Thyroid gland (tissue), 4 donors: Measurements from ENCODE around the gene PDE5A.

ENCODE experiments used
- POLR2A ChIP-seq, 2 donors: fragments of 450-650 bp; IDR thresholded peaks; one replicate each; pipeline ENCODE4 v1.6.1; 2017; ENCODE audit warnings: antibody characterized with exemption in 2 of 2, mild to moderate bottlenecking in 2 of 2, moderate library complexity in 1 of 2
- TF ChIP-seq, protein P1 (sequence below), 6 experiments: fragments of 200-600 bp in 3 of 6; fragments of 450-650 bp in 3 of 6; sonication (generic) in 3 of 6; IDR thresholded peaks; one replicate each; pipeline ENCODE4 v1.5.1; 2016 to 2019; ENCODE audit warnings: antibody characterized with exemption in 6 of 6, mild to moderate bottlenecking in 2 of 6, inconsistent platforms in 1 of 6, moderate library complexity in 1 of 6

- TF ChIP-seq, protein P1, sequence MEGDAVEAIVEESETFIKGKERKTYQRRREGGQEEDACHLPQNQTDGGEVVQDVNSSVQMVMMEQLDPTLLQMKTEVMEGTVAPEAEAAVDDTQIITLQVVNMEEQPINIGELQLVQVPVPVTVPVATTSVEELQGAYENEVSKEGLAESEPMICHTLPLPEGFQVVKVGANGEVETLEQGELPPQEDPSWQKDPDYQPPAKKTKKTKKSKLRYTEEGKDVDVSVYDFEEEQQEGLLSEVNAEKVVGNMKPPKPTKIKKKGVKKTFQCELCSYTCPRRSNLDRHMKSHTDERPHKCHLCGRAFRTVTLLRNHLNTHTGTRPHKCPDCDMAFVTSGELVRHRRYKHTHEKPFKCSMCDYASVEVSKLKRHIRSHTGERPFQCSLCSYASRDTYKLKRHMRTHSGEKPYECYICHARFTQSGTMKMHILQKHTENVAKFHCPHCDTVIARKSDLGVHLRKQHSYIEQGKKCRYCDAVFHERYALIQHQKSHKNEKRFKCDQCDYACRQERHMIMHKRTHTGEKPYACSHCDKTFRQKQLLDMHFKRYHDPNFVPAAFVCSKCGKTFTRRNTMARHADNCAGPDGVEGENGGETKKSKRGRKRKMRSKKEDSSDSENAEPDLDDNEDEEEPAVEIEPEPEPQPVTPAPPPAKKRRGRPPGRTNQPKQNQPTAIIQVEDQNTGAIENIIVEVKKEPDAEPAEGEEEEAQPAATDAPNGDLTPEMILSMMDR (IDR thresholded peaks at IDR 0.05): no peak
- TF ChIP-seq POLR2A (IDR thresholded peaks at IDR 0.05): no peak
These were observed 149.3 kb downstream of the PDE5A start for GRCh38 chr4:119479180-119479808.
